KBM-7 (cell line): ENCODE results near the gene RXFP1.

Experiments used
- DNase-seq: peaks from one replicate; pipeline ENCODE4 v3.0.0-alpha.2; 2015
- in situ Hi-C: fragments of 300-500 bp; cut with MboI; formaldehyde crosslinking; loops from 2 replicates; pipeline ENCODE4 v1.14.3; 2020; ENCODE audit warnings: low sequenced_read_pairs, low pct_unique_long_range_greater_than_20kb, mixed read lengths

RXFP1 gene

DNA sequence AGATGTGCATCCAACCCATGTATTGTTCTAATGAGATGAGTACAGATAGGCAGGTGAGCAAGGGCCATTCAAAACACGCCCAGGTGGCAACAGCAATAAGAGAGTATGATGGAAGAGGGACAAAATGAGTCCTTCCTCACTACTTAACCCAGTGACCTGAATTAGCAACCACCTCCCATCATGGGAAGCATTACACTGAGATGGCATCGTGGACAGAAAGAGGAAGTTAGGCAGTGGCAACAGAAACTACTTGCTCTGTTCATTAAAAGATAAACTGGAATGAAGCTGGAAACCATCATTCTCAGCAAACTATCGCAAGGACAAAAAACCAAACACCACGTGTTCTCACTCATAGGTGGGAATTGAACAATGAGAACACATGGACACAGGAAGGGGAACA is 17.2 kb downstream of the RXFP1 start:
- in situ Hi-C loops = no loop called here
- peak; percentile 84 for DNase-seq

- DNase-seq = peak; percentile 23
- in situ Hi-C loops = no loop called here
These were observed 18.6 kb downstream of the RXFP1 start for GRCh38 chr4:158540125-158540907.

DNA sequence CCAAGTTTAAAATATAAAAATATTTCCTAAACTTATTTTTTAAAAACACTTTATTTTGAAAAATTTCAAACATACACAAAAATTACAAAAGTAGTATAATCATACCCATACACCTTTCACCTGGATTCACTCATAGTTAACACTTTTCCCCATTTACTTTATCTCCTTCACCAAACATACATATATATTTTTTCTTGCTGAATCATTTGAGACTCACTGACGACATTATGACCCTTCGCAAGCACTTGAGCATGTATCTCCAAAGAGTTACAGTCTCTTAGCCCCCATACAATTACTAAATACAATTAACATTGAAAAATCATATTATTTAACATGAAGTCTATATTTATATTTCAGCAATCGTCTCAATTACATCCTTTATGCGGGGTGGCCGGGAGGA is 19.8 kb downstream of the RXFP1 start:
- in situ Hi-C loops = no loop called here
- no peak for DNase-seq

DNA sequence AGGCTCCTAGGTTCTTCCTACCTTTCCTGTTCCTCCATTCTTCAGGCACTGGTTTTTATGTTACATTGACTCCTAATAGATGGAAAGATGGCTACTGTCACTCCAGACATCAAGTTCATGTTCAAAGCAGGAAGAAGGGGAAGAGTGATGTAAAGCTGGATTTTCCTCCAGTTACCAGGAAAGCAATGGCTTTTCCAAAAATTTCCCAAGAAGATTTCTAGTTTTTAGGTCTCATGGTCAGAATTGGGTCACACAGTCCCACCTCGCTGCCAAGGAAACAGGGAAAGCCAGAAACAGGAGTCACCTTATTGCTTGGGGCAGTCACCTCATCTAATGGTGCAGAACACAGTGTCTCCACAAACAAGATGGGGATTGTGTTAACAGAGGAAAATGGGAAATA is 21.5 kb downstream of the RXFP1 start:
- no peak for DNase-seq
- in situ Hi-C loops = no loop called here

DNA sequence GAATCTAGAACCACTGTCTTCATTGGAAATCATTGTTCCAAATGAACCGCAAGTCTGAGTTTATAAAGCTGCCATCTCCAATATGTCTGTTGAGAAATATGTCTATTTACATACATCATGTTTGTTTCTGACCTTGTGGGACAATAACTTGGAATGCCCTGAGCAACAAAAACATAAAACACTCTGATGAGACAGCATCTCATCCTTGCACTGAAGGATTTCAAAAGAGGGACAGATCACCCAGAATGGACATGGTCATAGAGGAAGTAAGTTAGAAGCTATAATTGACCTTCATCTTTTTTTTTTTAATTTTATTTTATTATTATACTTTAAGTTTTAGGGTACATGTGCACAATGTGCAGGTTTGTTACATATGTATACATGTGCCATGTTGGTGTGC is 22.5 kb downstream of the RXFP1 start:
- DNase-seq = no peak
- in situ Hi-C loops = no loop called here

- in situ Hi-C loops = no loop called here
- DNase-seq = no peak
These were observed 31.7 kb downstream of the RXFP1 start for GRCh38 chr4:158553364-158553763.

DNA sequence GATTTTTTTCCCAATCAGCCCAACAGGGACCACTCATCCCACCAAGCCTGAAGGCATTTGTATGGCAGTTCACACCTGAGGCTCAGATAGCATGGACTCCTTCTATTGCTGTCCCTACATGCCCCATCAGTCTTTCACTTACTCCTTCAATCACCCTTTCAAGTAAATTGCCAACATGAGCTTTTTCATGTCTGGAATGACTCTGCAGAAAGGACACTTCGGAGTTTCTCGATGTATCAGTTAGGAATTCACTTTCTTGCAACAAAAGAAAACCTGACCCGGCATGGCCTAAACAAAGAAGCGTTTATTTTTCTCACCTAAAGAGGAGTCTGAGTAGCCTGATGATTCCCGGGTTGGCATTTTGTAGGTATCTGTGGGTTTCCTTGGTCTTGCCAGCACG is 38.6 kb downstream of the RXFP1 start:
- in situ Hi-C loops = no loop called here

DNA sequence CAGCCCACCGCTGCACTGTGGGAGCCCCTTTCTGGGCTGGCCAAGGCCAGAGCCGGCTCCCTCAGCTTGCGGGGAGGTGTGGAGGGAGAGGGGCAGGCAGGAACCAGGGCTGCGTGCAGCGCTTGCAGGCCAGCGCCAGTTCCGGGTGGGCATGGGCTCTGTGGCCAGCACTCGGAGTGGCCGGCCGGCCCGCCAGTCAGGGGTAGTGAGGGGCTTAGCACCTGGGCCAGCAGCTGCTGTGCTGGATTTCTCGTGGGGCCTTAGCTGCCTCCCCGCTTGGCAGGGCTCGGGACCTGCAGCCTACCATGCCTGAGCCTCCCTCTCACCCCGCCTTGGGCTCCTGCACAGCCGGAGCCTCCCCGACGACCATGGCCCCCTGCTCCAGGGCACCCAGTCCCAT is 45.2 kb downstream of the RXFP1 start:
- DNase-seq = no peak
- in situ Hi-C loops = no loop called here

More for the DNA sequence above, 38.6 kb downstream of the RXFP1 start:
- DNase-seq = no peak

GRCh38 chr4:158571736-158572135 is 50.1 kb downstream of the RXFP1 start:
- DNase-seq = no peak
- in situ Hi-C loops = no loop called here

- in situ Hi-C loops = no loop called here
- DNase-seq = no peak
These were observed 50.9 kb downstream of the RXFP1 start for GRCh38 chr4:158572608-158573007.

DNA sequence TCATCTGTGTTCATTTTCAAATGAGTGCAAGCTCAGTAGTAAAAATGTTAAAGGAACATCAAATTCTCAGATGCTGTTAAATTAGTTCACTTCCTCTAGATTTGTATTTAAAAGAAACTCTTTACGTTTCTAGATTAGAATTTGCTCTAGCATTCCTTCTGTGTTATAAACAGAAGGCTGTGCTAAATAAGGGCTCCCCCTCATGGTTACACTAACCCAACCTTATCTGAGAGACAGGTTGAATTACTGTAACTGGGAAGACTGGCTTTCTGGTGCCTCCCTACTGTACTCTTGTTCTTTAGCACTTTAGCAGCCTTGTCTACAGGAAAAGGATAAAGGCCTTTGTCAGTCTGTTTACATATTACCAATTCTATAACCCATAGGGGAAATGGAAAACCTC is 56.8 kb downstream of the RXFP1 start:
- DNase-seq = peak; percentile 44

DNA sequence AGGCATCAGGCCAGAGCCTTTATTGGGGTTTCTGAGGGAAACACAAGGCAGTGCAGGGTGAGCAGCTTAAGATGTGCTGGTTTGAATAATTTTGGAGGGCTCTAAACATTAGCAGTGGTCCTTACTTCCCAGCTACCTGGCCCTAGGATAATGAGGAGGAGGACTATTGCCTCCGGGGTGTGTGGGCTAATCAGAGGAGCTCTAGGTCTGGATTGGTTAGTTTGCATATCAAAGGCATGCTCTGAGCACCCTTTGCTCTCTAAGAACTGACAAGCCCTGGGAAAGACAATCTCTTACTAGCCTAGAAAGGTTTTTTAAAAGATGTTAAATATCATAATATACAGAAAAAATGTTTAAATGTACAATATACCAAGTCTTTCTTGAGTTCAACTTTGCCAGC is 58.4 kb downstream of the RXFP1 start:
- in situ Hi-C loops = no loop called here
- no peak for DNase-seq

More for the DNA sequence above, 56.8 kb downstream of the RXFP1 start:
- in situ Hi-C loops = no loop called here

GRCh38 chr4:158581161-158581560 is 59.5 kb downstream of the RXFP1 start:
- in situ Hi-C loops = no loop called here
- no peak for DNase-seq

GRCh38 chr4:158586881-158587280 is 65.2 kb downstream of the RXFP1 start:
- in situ Hi-C loops = no loop called here
- DNase-seq = no peak

GRCh38 chr4:158588285-158588684 is 66.6 kb downstream of the RXFP1 start:
- in situ Hi-C loops = no loop called here
- no peak for DNase-seq

DNA sequence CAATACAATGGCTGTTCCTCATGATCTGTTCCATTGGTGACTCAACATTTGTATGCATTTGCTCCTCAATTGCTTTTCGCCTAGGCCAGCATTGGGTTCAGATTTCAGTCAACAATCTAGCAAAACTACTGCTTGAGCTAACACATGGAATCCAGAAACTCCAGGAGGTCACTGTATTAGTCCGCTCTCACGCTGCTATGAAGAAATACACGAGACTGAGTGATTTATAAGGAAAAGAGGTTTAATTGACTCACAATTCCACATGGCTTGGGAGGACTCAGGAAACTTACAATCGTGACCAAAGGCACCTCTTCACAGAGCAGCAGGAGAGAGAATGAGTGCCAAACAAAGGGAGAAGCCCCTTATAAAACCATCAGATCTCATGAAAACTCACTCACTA is 67.1 kb downstream of the RXFP1 start:
- no peak for DNase-seq
- in situ Hi-C loops = no loop called here

- in situ Hi-C loops = no loop called here
- no peak for DNase-seq
These were observed 68.6 kb downstream of the RXFP1 start for GRCh38 chr4:158590306-158590705.

DNA sequence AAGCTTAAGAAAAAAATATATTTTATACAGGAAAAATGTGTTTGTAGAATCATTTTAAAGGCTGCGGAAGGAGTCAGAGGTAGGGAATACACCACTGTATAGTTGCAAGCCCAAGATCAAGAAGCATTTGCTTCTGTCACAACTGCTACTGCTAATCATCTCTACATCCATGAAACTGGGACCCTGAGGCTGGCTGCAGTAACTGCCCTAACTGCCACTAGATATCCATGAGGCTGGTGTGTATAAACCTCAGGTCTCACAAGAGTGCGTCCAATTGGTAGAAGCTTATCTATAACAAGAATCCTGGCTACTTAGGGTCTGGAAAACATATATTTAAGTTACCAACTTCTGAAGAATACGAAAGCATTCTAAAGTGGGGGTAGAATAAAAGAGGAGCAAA is 69.1 kb downstream of the RXFP1 start:
- no peak for DNase-seq
- in situ Hi-C loops = no loop called here

- in situ Hi-C loops = no loop called here
- no peak for DNase-seq
These were observed 76.4 kb downstream of the RXFP1 start for GRCh38 chr4:158597879-158598596.

DNA sequence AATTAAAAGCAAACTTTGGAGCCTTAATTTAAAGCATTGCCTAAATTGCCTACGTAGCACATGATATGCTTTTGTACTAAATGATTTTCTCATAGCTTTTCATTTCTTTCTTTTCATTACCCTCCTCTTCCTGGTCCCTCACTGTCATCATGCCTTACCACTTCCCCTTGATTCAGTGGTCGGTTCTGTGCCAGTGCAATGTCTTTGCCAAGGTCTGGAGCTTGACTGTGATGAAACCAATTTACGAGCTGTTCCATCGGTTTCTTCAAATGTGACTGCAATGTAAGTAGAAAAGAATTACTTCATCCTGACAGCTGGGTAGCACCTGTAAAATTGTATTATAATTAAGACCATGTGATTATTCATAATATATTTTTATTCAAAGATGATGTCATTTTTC is 77.5 kb downstream of the RXFP1 start:
- in situ Hi-C loops = no loop called here
- DNase-seq = peak; percentile 36
